NCI-H2227 (cell line): Measurements from ENCODE around the gene HECTD4.
A peak's percentile ranks its signal among the peaks of the same experiment; 100 is the strongest.
"Not testable (repeated sequence)": the region's sequence is repeated elsewhere in the genome, so short reads cannot be mapped to it uniquely, and the experiment has no call there.

ENCODE experiments used
- DNase-seq: peaks from one replicate; lab custom pipeline; 2025; ENCODE audit not compliant: unreplicated experiment; lab: John Stamatoyannopoulos, UW

Gene HECTD4

DNA sequence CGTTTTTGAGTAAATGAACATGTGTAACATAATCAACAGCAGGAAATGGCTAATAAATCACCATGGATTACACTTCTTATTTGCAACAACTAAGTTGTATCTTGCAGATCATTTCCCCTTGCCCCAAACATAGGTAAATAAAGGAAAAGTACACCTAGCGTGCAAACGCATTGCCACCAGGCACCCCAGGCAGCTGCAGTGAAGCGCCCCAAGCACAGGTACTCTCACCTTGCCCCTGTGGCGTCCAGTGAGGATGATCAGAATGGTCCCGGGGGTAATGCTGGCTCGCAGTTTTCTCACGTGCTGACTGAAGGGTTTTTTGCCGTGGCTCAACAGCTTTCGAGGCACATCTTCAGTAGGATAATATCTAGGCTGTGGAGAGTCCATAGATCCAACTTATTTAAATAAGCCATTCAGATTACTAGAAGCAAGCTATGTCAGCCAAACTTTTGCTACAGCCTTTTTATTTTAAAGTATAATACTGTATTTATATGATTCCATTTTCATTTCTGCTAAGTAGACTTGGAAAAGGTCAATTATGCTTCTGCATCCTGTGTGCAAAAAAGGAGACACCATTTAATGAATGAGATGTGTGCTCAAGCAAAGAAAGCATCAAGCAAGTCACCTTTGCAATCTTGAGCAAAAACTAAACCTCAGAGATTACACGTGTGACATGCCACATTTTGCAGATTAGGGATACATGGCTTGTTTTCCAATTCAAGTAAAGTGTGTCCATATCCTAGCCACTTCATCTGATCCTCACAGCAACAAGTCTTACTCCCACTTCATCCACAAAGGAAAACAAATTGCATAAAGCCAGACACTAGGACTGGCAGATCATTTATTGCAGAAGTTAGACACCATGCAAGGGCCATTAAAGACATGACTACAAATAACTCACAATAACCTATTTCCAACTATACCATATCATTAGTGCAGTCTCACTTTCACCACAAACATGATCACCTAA, 24.6 kb upstream of the HECTD4 start:
- DNase-seq: no peak

DNA sequence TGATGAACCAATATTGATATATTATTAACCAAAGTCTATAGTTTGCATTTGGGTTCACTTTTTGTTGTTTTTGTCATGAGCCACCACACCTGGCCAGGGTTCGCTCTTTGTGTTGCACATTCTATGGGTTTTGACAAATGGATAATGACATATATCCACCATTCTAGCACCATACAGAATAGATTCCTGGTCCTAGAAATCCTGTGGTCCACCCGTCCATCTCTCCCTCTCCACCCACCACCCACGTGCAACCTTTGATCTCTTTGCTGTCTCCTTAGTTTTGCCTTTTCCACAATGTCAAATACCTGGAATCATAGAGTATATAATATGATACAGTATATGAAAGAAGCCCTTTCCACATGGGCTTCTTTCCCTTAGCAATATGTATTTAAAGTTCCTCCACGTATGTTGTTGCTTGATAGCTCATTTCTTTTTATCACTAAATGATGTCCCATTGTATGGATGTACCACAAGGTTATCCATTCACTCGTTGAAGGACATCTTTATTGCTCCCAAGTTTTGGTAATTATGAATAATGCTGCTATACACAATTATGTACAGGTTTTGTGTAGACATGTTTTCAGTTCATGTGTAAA, 19.8 kb upstream of the HECTD4 start:
- no peak for DNase-seq

DNA sequence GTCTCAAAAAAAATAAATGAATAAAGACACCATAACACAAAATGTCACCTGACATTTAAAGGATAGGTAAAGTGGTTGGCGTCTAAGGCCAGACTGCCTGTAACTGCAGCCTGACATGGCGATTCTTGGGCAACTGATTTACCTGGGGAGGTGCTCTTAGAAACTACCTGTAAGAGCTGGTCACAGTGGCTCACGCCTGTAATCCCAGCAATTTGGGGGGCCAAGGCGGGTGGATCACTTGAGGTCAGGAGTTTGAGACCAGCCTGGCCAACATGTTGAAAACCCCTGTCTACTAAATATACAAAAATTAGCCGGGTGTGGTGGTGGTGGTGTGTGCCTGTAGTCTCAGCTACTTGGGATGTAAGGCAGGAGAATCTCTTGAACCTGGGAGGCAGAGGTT, 18.8 kb upstream of the HECTD4 start:
- DNase-seq: no peak

DNA sequence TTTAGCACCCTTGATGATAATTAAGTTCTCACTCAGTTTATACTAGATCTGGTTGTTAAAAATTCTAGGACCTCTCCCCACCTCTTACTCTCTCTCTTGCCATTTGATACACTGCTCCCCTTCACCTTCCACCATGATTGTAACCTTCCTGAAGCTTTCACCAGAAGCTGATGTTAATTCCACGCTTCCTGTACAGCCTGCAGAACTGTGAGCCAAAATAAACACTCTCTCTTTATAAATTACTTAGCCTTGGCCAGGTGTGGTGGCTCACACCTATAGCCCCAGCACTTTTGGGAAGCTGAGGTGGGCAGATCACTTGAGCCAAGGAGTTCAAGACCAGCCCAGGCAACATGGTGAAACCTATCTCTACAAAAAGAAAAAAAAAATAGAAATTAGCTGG, 11.1 kb upstream of the HECTD4 start:
- no peak for DNase-seq

DNA sequence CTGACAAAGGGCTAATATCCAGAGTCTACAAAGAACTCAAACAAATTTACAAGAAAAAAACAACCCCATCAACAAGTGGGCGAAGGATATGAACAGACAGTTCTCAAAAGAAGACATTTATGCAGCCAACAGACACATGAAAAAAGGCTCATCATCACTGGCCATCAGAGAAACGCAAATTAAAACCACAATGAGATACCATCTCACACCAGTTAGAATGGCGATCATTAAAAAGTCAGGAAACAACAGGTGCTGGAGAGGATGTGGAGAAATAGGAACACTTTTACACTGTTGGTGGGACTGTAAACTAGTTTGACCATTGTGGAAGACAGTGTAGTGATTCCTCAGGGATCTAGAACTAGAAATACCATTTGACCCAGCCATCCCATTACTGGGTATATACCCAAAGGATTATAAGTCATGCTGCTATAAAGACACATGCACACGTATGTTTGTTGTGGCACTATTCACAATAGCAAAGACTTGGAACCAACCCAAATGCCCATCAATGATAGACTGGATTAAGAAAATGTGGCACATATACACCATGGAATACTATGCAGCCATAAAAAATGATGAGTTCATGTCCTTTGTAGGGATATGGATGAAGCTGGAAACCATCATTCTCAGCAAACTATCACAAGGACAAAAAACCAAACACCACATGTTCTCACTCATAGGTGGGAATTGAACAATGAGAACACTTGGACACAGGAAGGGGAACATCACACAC, 7.9 kb upstream of the HECTD4 start:
- DNase-seq: not testable (repeated sequence)

DNA sequence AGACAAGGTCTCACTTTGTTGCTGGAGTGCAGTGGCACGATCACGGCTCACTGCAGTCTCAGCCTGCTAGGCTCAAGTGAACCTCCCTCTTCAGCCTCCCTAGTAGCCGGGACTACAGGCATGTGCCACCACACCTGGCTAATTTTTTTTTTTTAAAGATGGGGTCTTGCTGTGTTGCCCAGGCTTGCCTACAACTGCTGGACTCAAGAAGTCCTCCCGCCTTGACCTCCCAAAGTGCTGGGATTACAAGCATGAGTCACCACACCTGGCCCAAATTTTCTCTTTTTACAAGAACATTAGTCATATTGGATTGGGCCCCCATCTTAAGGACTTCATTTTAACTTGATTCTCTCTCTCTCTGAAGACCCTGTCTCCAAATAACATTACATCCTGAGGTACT, 7.0 kb upstream of the HECTD4 start:
- no peak for DNase-seq

DNA sequence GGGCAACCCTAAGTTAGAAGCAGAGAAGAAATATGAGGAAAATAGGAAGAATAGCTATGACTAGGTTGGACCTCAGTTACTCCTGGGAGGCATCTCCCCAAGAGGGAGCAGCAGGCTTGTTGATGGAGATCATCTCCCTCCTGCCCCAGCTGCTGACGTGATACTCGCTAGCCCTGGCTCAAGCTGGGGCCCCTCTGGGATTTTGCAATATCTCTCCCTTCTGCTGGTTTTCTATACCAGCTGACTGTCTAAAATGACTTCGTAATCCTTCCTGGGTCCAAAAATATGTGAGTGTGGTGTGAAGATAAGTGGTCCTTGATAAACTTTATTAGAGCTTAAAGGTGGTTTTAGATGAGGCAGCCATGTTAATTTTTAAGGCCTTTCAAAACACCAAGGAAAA, 4.5 kb upstream of the HECTD4 start:
- peak; percentile 17 for DNase-seq

DNA sequence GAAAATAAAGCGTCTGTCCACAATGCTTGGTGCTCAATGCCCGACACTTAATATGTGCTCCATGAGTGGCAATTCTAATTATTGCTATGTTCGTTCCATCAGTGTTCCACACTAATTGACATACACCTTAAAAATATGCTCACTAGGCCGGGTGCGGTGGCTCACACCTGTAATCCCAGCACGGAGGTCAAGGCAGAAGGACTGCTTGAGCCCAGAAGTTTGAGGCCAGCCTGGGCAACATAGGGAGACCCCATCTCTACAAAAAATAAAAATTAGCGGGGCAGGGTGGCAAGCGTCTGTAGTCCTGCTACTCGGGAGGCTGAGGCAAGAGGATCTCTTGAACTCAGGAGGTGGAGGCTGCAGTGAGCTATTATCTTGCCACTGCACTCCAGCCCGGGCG, 635 bp upstream of the HECTD4 start:
- no peak for DNase-seq

DNA sequence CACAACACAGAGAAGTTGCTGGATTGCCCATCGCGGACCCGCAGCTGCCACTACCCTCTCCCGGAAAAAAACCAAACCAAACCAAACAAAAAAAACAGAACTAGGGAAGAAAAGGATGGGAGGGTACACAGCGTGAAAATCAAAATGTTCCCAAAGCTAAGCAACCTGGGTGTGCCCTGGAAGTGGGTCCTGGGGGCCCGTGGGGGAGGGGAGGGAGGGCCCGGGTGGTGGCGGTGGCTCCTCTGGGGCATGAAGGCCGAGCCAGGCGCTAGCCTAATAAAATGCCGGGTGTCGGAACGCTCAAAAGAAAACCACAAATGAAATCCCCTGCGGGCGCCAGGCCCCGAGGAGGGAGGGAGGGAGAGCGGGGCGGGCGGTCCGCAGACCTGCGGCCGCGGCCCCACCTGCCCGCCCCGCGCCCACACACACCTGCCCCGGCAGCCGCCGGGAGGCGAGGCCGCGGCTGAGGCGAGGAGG, 787 bp downstream of the HECTD4 start:
- DNase-seq: peak; percentile 61

DNA sequence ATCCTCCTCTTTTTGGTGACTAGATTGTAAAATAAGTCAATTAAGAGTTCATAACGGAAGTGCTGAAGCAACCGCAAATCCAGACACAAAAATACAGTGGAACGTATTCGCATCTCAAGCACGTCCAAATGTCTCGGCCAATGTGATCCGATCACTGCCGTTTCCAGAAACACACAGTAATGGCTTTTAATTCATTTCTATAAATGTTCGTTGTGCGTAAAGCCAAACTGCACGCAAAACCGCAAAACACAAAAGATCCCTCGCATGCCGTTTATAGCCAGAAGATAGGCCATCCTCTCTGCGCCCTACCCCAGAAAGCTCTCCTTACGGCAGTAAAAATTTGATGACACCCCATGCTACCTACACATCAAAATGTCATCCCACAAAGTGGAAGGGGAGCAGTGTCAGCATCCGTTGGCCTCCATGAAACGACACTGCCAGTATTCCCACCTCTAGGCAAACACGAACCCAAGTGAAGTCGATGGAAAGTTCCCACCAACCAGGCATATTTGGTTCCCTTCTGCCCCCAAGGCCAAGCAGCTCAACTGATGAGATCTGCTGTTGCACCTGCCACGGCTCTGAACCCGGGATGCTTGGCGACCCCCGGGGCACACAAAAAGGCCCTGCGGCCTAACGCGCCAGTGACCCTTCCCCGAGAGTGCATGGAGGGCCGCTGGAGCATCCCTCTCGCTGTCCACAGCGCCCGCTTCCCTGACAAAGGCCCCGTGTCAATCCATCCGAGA, 1.4 kb downstream of the HECTD4 start:
- DNase-seq: no peak

DNA sequence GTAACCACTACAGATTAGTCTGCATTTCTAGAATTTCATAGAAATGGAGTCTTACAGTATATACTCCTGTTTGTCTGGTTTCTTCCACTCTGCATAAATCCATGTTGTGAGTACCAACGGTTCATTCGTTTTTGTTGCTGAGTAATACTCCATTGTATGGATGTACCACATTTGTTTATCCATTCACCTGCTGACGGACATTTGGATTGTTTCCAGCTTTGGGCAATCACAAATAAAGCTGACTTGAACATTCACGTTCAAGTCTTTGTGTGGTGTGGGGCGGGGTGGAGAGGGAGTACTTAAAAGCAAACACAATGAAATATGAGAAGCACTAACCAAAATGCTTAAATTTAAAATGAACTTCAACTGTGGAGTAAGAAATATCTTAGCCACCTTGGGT, 7.1 kb downstream of the HECTD4 start:
- no peak for DNase-seq

DNA sequence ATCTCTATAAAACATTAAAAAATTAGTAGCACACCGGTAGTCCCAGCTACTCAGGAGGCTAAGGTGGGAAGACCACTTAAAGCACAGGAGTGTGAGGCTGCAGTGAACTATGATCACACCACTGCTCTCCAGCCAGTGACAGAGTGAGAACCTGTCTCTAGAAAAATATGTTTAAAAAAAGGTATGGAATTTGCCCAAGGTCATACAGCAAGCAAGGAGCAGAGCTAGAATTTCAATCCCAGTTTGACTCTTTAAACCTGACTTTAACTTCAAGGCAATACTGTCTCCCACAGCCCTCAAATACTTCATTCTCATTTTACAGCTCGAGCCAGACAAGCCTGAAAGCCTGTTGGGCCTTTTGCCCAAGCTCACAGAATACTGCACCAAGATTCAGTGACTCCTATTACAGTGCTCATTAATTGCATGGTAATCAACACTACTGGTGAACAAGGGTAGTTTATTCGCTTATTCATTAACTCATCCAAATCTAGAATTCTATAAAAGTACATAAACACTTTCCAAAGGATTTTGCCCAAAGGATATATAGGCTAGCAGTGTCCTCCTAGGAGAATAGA, 8.0 kb downstream of the HECTD4 start:
- DNase-seq: no peak

DNA sequence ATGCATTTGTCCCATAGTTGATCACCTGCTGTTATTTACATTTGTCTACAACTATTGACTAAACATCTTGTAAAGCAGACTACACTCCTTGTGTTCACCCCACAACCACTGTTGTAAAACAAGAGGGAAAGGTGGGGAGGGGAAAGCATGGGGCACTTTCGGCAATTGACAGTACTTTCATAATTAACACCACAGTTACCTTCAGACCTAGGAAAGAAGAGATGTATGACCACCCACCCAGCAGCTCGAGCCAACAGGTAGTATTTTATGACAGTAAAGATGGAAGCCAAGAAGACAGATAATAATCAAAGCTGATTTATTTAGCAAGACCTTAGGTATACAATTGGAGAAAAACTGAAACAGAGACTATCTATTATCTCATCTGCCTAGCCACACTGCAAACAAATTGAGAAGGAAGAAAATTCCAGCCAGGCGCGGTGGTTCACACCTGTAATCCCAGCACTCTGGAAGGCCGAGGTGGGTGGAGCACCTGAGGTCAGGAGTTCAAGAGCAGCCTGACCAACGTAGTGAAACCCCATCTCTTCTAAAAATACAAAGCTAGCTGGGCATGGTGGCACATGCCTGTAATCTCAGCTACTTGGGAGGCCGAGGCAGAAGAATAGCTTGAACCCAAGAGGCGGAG, 11.2 kb downstream of the HECTD4 start:
- DNase-seq: no peak

DNA sequence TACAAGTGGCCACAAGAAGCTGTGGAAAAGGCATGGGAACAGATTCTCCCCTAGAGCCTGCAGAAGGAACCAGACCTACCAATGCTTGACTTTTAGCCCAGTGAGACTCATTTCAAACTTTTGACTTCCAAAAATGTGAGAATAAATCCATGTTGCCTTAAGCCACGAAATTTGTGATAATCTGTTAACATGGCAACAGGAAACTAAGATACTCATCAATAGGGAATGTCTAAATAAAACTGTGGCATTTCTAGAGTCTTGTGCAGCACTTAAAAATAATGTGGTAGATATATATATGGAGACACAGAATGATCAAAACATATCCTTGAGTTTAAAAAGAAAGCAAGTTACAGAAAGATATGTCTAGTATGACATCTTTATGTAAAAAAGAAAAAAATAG, 12.0 kb downstream of the HECTD4 start:
- no peak for DNase-seq

DNA sequence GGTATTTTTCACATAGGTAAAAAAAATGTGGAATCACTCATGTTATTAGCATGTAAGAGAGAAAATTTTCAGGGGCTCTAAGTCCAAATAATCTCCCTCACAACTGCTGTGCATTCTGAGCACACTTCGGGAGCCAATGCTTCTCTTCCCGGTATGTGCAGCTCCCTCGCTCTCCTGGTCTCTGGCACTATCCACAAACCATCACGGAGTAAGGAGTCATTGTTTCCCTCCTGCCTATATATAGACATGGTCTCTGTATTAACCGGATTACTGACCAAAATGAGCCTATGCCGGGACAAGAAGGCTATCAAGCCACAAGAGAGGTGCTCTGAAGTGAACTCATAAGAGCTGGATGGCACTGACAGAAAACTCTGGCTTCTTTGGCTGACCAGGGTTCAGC, 13.4 kb downstream of the HECTD4 start:
- DNase-seq: no peak

DNA sequence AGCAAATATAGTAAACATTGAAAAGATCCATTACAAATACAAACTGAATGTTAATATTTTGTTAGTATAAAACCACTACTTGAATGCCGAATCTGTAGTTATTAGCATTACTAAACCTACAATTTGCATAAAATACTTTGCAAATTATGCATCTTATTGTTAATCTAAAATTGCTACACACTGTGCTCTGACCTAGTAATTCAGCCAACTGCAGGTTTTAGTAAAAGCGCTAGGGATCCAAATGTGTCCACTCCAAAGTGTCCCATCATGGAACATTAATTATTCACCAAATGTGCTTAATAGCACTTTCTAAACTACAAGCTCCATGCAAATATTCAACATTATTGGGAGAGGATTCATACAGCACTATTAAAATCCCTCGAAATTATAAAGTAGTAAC, 14.3 kb downstream of the HECTD4 start:
- no peak for DNase-seq

DNA sequence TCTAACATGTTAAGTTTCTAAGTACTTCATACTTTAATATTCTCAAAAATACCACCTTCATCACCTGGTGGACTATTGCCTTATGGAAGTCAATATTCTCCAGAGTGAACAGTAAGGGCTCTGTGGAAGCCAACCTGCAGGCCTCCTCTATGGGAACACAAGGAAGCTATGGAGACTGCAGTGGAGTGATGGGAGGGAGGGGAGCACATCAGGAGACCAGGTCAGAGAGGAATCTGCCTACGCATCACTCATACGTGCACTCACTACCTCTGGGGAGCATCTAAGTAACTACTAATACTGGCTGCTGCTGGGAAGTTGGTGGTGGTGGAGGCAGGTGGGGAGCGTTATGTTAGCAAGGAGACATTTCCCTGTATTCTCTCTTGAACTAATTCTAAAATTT, 19.9 kb downstream of the HECTD4 start:
- DNase-seq: no peak

DNA sequence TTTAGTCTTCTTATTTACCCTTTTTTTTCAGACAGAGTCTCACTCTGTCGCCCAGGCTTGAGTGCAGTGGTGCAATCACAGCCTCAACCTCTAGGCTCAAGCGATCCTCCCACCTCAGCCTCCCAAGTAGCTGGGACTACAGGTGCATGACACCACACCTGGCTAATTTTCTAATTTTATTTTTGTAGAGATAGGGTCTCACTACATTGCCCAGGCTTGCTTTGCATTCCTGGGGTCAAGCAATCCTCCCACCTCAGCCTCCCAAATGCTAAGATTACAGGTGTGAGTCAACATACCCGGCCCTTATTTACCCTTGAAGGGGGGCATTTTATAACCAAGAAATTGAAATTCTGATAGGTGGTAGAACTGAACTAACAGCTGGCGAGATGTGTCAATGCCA, 21.0 kb downstream of the HECTD4 start:
- no peak for DNase-seq

DNA sequence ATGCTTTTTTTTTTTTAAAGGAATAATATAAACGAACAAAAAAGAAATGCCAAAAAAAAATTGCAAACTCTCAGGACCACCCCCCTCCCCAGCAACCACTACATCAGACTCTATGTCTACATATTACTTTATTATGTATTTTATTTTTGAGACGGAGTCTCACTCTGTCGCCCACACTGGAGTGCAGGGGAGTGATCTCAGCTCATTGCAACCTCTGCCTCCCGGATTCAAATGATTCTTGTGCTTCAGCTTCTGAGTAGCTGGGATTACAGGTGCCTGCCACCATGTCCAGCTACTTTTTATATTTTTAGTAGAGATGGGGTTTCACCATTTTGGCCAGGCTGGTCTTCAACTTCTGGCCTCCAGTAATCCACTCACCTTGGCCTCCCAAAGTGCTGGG, 22.9 kb downstream of the HECTD4 start:
- DNase-seq: no peak

DNA sequence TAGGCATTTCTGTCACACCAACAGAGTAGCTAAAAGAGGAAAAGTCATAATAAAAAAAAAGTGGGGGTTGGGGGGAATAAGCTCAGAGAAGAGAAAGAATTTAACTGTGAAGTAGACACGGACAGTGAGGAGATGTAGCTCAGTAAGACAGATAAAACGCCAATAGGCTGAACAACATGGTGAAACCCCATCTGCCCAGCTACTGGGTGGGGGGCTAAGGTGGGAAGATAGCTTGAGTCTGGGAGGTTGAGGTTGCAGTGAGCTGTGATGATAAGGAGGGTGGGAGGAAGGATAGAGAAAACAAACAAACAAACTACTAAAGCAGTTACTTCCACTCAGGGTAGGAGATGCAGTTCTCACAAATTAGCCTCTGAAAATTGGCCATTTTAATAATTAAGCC, 25.0 kb downstream of the HECTD4 start:
- no peak for DNase-seq
